HG03135 (cell line): Measurements from ENCODE around the gene B4GALT3.
A peak's percentile ranks its signal among the peaks of the same experiment; 100 is the strongest.

Source experiments
- ATAC-seq: cut with Tn5 transposase; IDR thresholded peaks from one replicate; pipeline ENCODE4 v1.9.1; 2021; ENCODE audit warnings: mild to moderate bottlenecking, moderate library complexity; ENCODE audit not compliant: unreplicated experiment

The B4GALT3 gene

GRCh38 chr1:161206411-161207140 is 29.3 kb upstream of the B4GALT3 start:
- ATAC-seq, result no peak

- peak; percentile 97 for ATAC-seq
These were observed 24.8 kb upstream of the B4GALT3 start, which contains the start of gene NDUFS2 for GRCh38 chr1:161201836-161202712. TSS of gene NDUFS2 (plus strand) at chr1:161202367. CDS start at chr1:161202386, 19 bp downstream.

GRCh38 chr1:161200992-161201835 is 23.9 kb upstream of the B4GALT3 start:
- no peak for ATAC-seq

GRCh38 chr1:161200421-161200991 is 23.2 kb upstream of the B4GALT3 start:
- ATAC-seq, result no peak

- no peak for ATAC-seq
These were observed 22.3 kb upstream of the B4GALT3 start for GRCh38 chr1:161199506-161200139.

- no peak for ATAC-seq
These were observed 21.7 kb upstream of the B4GALT3 start, which contains the start of gene ADAMTS4 for GRCh38 chr1:161198897-161199431. TSS of gene ADAMTS4 (minus strand) at chr1:161199054. CDS start at chr1:161198627, 427 bp downstream.

GRCh38 chr1:161198194-161198896 is 21.0 kb upstream of the B4GALT3 start:
- no peak for ATAC-seq

GRCh38 chr1:161197560-161198193 is 20.4 kb upstream of the B4GALT3 start:
- ATAC-seq, result no peak

GRCh38 chr1:161196521-161197451 is 19.5 kb upstream of the B4GALT3 start:
- ATAC-seq, result no peak

- ATAC-seq, result no peak
These were observed 18.8 kb upstream of the B4GALT3 start for GRCh38 chr1:161196111-161196510.

GRCh38 chr1:161195171-161195570 is 17.9 kb upstream of the B4GALT3 start:
- ATAC-seq, result no peak

GRCh38 chr1:161193561-161194235 is 16.4 kb upstream of the B4GALT3 start:
- no peak for ATAC-seq

- no peak for ATAC-seq
These were observed 15.5 kb upstream of the B4GALT3 start for GRCh38 chr1:161192476-161193465.

- ATAC-seq, result no peak
These were observed 14.7 kb upstream of the B4GALT3 start for GRCh38 chr1:161191971-161192370.

- ATAC-seq, result no peak
These were observed 13.7 kb upstream of the B4GALT3 start for GRCh38 chr1:161190962-161191521.

GRCh38 chr1:161189036-161189435 is 11.7 kb upstream of the B4GALT3 start:
- no peak for ATAC-seq
